ENCODE data around the gene CNTN6. TPM values are rescaled to one million over a fixed set of nuclear protein-coding genes. Genes with fewer than 3 reads are reported as not detected.

Gene CNTN6
- total RNA-seq, 1 experiment from 2014 or later, result not detected

- TF ChIP-seq, protein P1, sequence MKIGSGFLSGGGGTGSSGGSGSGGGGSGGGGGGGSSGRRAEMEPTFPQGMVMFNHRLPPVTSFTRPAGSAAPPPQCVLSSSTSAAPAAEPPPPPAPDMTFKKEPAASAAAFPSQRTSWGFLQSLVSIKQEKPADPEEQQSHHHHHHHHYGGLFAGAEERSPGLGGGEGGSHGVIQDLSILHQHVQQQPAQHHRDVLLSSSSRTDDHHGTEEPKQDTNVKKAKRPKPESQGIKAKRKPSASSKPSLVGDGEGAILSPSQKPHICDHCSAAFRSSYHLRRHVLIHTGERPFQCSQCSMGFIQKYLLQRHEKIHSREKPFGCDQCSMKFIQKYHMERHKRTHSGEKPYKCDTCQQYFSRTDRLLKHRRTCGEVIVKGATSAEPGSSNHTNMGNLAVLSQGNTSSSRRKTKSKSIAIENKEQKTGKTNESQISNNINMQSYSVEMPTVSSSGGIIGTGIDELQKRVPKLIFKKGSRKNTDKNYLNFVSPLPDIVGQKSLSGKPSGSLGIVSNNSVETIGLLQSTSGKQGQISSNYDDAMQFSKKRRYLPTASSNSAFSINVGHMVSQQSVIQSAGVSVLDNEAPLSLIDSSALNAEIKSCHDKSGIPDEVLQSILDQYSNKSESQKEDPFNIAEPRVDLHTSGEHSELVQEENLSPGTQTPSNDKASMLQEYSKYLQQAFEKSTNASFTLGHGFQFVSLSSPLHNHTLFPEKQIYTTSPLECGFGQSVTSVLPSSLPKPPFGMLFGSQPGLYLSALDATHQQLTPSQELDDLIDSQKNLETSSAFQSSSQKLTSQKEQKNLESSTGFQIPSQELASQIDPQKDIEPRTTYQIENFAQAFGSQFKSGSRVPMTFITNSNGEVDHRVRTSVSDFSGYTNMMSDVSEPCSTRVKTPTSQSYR (CRISPR knock-in tag; IDR thresholded peaks at IDR 0.05), result no peak
- TF ChIP-seq ATF1 (CRISPR knock-in tag; IDR thresholded peaks at IDR 0.05) (no peak), MLX (CRISPR knock-in tag; IDR thresholded peaks at IDR 0.05) (no peak)
Measured at GRCh38 chr3:1179146-1179545, 86.3 kb downstream of the CNTN6 start (continued).

DNA sequence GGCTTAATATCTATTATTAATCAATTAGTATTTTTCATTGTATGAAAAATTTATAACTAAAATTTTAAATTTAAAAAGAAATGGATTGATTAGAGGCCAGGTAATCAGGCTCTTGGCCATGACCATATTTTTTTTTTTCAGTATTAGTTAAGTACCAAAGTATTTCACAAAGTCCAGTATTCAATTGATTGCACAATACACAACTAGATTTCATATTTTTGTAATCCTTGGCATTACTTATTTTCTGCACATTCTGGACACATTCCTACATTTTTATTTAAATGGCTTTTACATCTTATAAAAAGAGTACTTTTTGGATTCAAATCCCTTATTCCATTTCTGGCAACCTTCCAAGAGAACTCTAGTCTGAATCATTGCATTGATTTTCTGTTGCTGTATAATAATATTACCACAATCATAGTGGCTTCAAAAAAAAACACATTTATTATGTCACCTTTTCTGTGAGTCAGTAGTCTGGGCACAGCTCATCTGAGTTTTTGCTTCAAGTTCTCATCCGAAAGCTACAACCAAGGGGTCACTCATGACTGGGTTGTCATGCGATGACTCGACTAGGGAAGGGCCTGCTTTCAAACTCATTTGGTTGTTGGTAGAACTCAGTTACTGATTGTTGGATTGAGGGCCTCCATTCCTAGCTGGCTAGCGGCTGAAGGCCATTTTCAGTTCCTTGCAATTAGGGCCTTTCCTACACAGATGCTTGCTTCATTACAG, 90.7 kb downstream of the CNTN6 start:
- H3K9me3 Mint-ChIP-seq, result peaks cover 66% of the 10 kb centered on the region
- H3K27me3 Mint-ChIP-seq (ENCODE audit: low read depth), result peaks cover 3% of the 10 kb centered on the region; the same call in 1 of the 2 replicates
- no peaks in the 10 kb centered on the region for H3K4me1 Mint-ChIP-seq
- POLR2A ChIA-PET, result no interaction called here
- H3K27ac Mint-ChIP-seq, result no peak overlapping the region
- H3K36me3 Mint-ChIP-seq, result peaks cover 57% of the 10 kb centered on the region
- TF ChIP-seq AFF4 (CRISPR knock-in tag; IDR thresholded peaks at IDR 0.05; ENCODE audit: borderline replicate concordance) (no peak), EMX1 (CRISPR knock-in tag; IDR thresholded peaks at IDR 0.05) (no peak), MLX (CRISPR knock-in tag; IDR thresholded peaks at IDR 0.05) (no peak), MXD4 (CRISPR knock-in tag; IDR thresholded peaks at IDR 0.05; ENCODE audit: borderline replicate concordance) (no peak), ZNF263 (CRISPR knock-in tag; IDR thresholded peaks at IDR 0.05; ENCODE audit: low read depth) (no peak), TEAD1 (CRISPR knock-in tag; IDR thresholded peaks at IDR 0.05) (no peak), IRF1 (CRISPR knock-in tag; IDR thresholded peaks at IDR 0.05) (no peak), GRHL2 (CRISPR knock-in tag; IDR thresholded peaks at IDR 0.05; ENCODE audit: insufficient replicate concordance, severe bottlenecking) (no peak)
- no peak overlapping the region for H3K4me3 Mint-ChIP-seq
- CTCF ChIA-PET, result no interaction called here
- DNase-seq (ENCODE audit: low spot score), result no peak
- ATAC-seq, result no peak

GRCh38 chr3:1190569-1190968, 97.7 kb downstream of the CNTN6 start:
- TF ChIP-seq USF1 (CRISPR knock-in tag; IDR thresholded peaks at IDR 0.05) (no peak), ZNF219 (CRISPR knock-in tag; IDR thresholded peaks at IDR 0.05; ENCODE audit: borderline replicate concordance) (no peak), ATF1 (CRISPR knock-in tag; IDR thresholded peaks at IDR 0.05) (no peak)
- ChIA-PET POLR2A (no interaction called here), CTCF (no interaction called here)
- H3K27ac Mint-ChIP-seq, result no peak overlapping the region
- peaks cover 59% of the 10 kb centered on the region for H3K36me3 Mint-ChIP-seq
- DNase-seq (ENCODE audit: low spot score) (no peak), ATAC-seq (no peak)
- no peak overlapping the region for H3K4me3 Mint-ChIP-seq
- H3K4me1 Mint-ChIP-seq, result no peaks in the 10 kb centered on the region
- peaks cover 8% of the 10 kb centered on the region for H3K27me3 Mint-ChIP-seq (ENCODE audit: low read depth)
- peaks cover 81% of the 10 kb centered on the region for H3K9me3 Mint-ChIP-seq
